LNCAP (cell line): ENCODE data around the gene TCHP.

Experiments
- TF ChIP-seq, protein P1 (sequence below): fragments of 450-650 bp; IDR thresholded peaks from 2 replicates; pipeline ENCODE4 v1.5.1; 2017; ENCODE audit warnings: mild to moderate bottlenecking

TCHP gene

DNA sequence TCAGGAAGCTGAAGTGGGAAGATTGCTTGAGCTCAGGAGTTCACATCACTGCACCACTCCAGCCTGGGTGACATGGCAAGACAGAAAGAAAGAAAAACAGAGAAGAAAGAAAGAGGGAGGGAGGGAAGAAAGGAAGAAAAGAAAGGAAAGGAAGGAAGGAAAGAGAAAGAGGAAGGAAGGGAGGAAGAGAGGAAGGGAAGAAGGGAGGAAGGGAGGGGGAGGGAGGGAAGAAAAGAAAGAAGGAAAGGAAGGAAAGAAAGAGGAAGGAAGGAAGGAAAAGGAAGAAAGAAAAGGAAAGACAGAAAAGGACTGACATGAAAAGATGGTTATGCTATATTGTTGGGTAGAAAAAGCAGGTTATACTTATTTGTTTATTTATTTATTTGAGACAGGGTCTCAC is 23.7 kb upstream of the TCHP start:
- TF ChIP-seq, protein P1, sequence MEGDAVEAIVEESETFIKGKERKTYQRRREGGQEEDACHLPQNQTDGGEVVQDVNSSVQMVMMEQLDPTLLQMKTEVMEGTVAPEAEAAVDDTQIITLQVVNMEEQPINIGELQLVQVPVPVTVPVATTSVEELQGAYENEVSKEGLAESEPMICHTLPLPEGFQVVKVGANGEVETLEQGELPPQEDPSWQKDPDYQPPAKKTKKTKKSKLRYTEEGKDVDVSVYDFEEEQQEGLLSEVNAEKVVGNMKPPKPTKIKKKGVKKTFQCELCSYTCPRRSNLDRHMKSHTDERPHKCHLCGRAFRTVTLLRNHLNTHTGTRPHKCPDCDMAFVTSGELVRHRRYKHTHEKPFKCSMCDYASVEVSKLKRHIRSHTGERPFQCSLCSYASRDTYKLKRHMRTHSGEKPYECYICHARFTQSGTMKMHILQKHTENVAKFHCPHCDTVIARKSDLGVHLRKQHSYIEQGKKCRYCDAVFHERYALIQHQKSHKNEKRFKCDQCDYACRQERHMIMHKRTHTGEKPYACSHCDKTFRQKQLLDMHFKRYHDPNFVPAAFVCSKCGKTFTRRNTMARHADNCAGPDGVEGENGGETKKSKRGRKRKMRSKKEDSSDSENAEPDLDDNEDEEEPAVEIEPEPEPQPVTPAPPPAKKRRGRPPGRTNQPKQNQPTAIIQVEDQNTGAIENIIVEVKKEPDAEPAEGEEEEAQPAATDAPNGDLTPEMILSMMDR: no peak

DNA sequence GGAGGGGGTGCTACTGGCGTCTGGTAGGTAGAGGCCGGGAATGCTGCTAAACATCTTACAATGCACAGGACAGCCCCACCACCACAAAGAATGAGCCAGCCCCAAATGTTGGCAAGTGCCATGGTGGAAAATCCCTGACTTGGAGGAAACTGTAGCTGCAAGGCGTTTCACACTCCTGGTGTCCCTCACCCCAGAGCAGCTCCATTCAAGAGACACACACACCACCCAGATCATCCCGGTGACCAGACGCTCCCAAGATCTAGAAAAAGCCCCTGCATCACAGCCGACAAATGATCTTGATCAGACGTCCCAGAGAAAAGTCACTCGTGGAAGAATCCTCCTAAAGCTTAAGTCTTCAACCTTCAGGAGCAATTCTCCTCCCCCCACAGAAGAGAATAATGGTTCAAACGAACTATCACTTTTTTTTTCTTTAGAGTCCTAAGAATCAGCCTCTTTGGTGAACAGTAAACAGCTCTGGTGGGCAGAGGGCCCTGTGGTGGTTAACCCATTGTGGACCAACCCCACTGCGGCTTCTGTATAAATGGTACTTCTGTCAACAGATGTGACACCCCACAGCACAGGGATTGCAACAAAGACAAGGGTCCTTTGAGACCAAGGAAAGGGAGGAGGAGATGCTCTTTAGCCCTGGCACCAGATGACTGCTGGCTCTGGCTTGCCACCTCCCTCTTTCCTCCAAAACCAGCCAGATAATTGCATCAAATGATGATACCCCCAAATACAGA is 22.4 kb upstream of the TCHP start:
- TF ChIP-seq, protein P1: no peak

DNA sequence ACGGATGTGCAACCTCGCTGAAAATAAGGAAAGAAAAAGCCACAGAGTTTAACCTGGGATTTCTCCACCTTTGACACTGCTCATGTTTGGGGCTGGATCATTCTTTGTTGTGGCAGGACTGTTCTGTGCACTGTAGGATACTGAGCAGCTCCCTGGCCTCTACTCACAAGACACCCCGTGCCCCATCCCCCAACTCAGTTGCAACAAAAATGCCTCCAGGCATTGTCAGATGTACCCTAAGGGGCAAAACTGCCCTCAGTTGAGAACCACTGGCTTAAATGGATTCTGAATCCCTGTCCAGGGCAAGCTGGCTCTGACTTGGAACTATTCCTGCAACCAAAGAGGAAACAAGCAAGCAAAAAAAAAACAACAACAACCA is 21.8 kb upstream of the TCHP start:
- TF ChIP-seq, protein P1: no peak

DNA sequence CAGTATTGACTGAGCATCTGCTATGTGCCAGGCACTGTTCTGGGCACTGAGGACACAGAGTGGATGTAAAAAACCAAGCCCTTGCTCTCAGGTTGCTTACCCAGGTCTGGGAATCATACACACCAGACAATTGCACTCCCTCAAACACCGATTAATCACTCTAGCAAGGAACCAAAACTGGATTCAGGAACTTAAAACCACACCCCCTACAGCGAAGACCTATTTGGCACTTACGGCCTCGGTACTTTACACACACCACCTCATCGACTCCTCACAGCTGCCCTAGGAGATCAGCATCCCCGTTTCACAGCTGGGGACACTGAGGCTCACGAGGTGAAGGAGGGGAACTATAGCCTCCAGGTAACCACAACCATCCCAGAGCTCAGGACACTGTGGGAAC is 21.3 kb upstream of the TCHP start:
- TF ChIP-seq, protein P1: no peak

DNA sequence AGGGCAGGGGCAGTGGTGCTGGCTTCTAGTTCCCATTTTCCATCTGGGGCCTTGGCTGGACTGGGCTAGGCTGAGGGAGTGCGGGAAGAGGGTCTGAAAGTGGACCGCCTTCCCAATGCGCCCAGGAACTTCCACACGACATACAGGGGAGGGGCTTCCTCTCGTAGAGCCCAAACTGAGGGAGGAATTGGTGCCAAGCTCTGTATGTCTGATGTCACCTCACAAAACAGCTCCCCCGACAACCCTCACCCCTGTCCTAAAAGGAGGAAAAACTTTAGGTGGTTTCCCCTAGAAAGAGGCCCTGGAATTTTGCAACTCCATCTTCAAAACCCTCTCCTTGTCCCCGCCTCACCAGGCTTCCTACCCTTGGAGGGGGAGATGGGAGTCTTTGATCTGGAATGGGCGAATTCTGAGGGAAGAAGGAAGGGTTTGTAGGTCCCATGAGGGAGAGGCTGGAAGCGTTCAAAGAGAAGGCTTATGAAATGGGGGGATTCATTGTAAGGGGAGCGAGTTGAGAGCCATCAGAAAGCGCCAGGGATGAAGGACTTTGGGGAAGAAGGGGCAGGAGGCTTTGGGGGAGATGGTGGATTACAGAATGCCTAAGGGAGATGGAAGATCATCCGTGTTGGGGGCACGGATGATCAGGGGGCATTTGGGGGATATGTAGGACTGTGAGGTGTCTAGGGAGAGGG is 20.6 kb upstream of the TCHP start:
- TF ChIP-seq, protein P1: no peak

DNA sequence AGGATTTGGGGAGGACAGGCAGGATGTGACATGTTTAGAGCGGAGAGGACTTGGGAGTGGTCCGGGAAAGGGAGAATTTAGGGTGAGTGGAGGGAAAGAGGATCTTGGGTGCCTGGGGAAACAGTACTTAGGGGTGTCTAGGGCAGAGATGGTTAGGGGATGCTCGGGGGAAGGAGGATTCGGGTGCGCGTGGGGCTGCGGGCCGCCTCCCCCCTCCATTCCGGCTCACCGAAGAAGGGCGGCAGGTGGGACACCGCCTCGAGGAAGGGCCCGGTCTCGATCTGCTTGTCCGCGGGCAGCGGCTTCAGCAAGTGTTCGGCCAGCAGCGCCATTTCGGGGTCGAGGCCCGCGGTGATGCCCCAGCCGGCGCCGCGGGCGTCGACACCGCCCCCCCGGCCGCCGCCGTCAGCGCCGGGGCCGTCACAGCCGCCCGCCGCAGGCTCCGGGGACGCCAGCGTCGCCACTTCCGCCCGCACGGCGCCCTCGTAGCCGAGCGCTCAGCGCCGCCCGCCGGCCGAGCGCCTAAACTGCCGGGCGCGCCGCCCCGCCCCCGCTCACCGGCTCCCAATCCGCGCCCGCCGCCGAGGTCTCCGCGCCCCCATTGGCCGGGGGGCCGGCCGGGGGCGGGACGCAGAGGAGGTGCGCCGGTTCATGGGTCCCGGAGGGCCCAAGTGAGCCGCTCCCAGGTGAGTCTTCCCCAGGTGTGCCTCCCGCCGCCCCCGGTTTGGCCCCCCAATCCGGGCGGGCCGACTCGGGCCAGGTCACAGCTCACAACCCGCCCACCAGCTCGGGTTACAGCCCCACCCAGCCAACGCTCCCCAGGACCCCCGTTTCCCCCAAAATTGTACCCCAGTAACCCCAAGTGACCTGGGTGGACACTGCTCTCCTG is 19.8 kb upstream of the TCHP start, which contains the start of gene GLTP:
GLTP (minus strand) TSS at position 499 of the 889 bp plus-strand sequence; CDS start at position 332, 167 bp downstream.
- TF ChIP-seq, protein P1: peak; percentile 91

DNA sequence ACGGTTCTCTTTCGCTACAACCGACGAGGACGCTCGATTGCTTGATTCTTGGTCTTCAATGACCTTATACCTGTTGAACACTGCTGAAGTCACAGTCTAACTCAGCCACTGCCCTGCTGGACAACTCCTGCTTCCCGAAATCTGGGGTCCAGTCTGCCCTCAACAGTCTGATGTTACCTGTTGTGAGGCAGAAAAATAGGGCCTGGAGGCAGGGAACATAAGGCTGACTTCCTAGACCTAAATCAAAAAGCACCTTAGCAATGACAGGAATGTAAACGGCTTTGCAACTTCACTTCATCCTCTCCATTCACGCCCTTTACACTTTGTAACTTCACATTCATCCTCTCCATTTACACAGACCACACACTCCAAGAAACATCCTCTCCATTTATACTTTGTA is 19.1 kb upstream of the TCHP start:
- TF ChIP-seq, protein P1: no peak
